PC-3 (cell line): ENCODE measurements around the gene RHOT2. TPM values are rescaled to one million over a fixed set of nuclear protein-coding genes. Genes with fewer than 3 reads are reported as not detected.

Experiments used
- ATAC-seq: fragments of 200-7000 bp; cut with Tn5 transposase; 2 replicates; pipeline ENCODE4 v1.9.1; 2020; ENCODE audit warnings: mild to moderate bottlenecking, moderate library complexity
- BruUV-seq: library from RNA; stranded (reverse); fragments of 400-500 nt; replicated peaks from 2 replicates; lab custom pipeline; 2021; lab: Mats Ljungman, UMichigan
- CTCF ChIA-PET: fragments of 300-600 bp; sonication (Branson Sonifier 250); formaldehyde crosslinking; loops from one replicate; lab custom pipeline; 2022; ENCODE audit warnings: antibody characterized with exemption; lab: Charles Lee
- POLR2A ChIA-PET: fragments of 300-600 bp; sonication (Branson Sonifier 250); formaldehyde crosslinking; loops from one replicate; lab custom pipeline; 2022; ENCODE audit warnings: antibody characterized with exemption; ENCODE audit not compliant: unreplicated experiment; lab: Charles Lee
- DNase-seq: peaks from one replicate; pipeline ENCODE4 v3.0.0-alpha.2; 2015
- H2AFZ ChIP-seq: fragments of 300-600 bp; sonication (generic); 2 replicates; pipeline ENCODE4 v1.6.0; 2016; ENCODE audit warnings: antibody characterized with exemption, low read length
- H3F3A ChIP-seq: fragments of 300-600 bp; sonication (generic); one replicate; pipeline ENCODE4 v1.6.0; 2017; ENCODE audit warnings: antibody characterized with exemption, low read length, control low read depth, mild to moderate bottlenecking; ENCODE audit not compliant: unreplicated experiment
- H3K27ac ChIP-seq: fragments of 300-600 bp; sonication (generic); 2 replicates; pipeline ENCODE4 v1.5.1; 2016; ENCODE audit warnings: mild to moderate bottlenecking, low read length
- H3K27me3 ChIP-seq: fragments of 300-600 bp; sonication (generic); 2 replicates; pipeline ENCODE4 v1.6.1; 2016; ENCODE audit warnings: low read length, mixed read lengths
- H3K36me3 ChIP-seq: fragments of 300-600 bp; sonication (generic); 2 replicates; pipeline ENCODE4 v1.6.1; 2016; ENCODE audit warnings: low read depth, mixed run types, low read length, mixed read lengths
- H3K4me1 ChIP-seq: fragments of 300-600 bp; sonication (generic); 2 replicates; pipeline ENCODE4 v1.5.1; 2016; ENCODE audit warnings: low read length; ENCODE audit not compliant: insufficient read depth
- H3K4me2 ChIP-seq: fragments of 300-600 bp; sonication (generic); 2 replicates; pipeline ENCODE4 v1.6.0; 2016; ENCODE audit warnings: low read length
- H3K4me3 ChIP-seq: fragments of 300-600 bp; sonication (generic); 2 replicates; pipeline ENCODE4 v1.5.1; 2016; ENCODE audit warnings: mild to moderate bottlenecking, low read length, mixed read lengths
- H3K79me2 ChIP-seq: fragments of 300-600 bp; sonication (generic); 2 replicates; pipeline ENCODE4 v1.6.1; 2017; ENCODE audit warnings: low read length, mixed read lengths
- H3K9ac ChIP-seq: fragments of 300-600 bp; sonication (generic); 2 replicates; pipeline ENCODE4 v1.6.0; 2016; ENCODE audit warnings: mild to moderate bottlenecking, low read length
- H3K9me2 ChIP-seq: fragments of 300-600 bp; sonication (generic); replicated peaks from 2 replicates; pipeline ENCODE4 v1.6.1; 2016; ENCODE audit warnings: mixed run types, low read length, mixed read lengths
- H3K9me3 ChIP-seq: fragments of 300-600 bp; sonication (generic); 2 replicates; pipeline ENCODE4 v1.6.1; 2016; ENCODE audit warnings: low read length, mixed read lengths
- H4K20me1 ChIP-seq: fragments of 300-600 bp; sonication (generic); 2 replicates; pipeline ENCODE4 v1.6.1; 2016; ENCODE audit warnings: low read length, mixed read lengths
- EZH2 ChIP-seq: fragments of 300-600 bp; sonication (generic); IDR thresholded peaks from one replicate; pipeline ENCODE4 v1.6.1; 2017; ENCODE audit warnings: antibody characterized with exemption, mild to moderate bottlenecking, low read length; ENCODE audit not compliant: unreplicated experiment
- EZH2phosphoT487 ChIP-seq: fragments of 300-600 bp; sonication (generic); IDR thresholded peaks from 2 replicates; pipeline ENCODE4 v1.6.1; 2018; ENCODE audit warnings: mild to moderate bottlenecking, antibody characterized with exemption, low read length, borderline replicate concordance
- intact Hi-C: fragments of 100-400 bp; cut with micrococcal nuclease; formaldehyde crosslinking; loops from 2 replicates; pipeline ENCODE4 v1.9.0; 2023
- total RNA-seq: library from RNA; depleted of rRNA; stranded (reverse); fragments of >200 nt; gene quantifications from 2 replicates; pipeline ENCODE4 v1.2.3, GENCODE V29; 2014
- TF ChIP-seq, protein P1 (sequence below): fragments of 300-600 bp; sonication (generic); conservative IDR thresholded peaks from 2 replicates; pipeline ENCODE4 v1.5.1; 2017; ENCODE audit warnings: antibody characterized with exemption, low read depth, mild to moderate bottlenecking, low read length

The RHOT2 gene
- total RNA-seq, 1 experiment from 2014 or later, result 93.0 TPM

DNA sequence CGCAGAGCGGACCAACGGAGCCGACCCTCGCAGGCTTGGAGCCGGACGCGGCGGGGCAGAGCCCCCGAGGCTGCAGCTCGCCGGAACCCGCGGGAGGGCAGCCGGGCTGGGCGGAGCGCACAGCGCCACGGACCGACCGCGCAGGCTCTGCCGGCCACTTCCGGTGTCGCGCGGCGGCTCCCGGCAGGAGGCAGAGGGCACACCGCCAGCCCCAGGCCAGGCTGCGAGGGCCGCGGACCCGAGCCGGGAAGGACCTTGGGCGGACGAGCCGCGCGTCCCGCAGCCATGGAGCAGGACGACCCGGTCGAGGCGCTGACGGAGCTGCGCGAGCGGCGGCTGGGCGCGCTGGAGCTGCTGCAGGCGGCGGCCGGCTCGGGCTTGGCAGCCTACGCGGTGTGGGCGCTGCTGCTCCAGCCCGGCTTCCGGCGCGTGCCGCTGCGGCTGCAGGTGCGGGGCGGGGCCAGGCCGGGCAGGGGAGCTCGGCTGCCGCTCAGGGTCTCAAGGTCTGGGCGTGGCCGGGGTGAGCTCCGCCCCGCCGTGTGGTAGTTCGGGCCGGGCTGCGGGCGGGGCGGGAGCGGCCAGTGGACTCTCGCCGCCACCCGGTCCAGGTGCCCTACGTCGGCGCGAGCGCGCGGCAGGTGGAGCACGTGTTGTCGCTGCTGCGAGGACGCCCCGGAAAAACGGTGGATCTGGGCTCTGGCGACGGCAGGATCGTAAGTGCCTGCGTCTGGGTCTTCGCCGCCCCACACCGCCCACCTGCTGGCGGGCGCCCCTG lies 53.2 kb downstream of the RHOT2 start, which contains the start of gene ANTKMT:
TSS of gene ANTKMT (plus strand) at position 157 of the 775 bp plus-strand sequence. CDS start at position 286, 129 bp downstream.
- POLR2A ChIA-PET, result interaction anchor here (0.8 to 1.4 kb wide), 2 partner anchors 9 to 10 kb away, joined by 3 to 5 read pairs; no protein-coding TSS in a partner anchor

DNA sequence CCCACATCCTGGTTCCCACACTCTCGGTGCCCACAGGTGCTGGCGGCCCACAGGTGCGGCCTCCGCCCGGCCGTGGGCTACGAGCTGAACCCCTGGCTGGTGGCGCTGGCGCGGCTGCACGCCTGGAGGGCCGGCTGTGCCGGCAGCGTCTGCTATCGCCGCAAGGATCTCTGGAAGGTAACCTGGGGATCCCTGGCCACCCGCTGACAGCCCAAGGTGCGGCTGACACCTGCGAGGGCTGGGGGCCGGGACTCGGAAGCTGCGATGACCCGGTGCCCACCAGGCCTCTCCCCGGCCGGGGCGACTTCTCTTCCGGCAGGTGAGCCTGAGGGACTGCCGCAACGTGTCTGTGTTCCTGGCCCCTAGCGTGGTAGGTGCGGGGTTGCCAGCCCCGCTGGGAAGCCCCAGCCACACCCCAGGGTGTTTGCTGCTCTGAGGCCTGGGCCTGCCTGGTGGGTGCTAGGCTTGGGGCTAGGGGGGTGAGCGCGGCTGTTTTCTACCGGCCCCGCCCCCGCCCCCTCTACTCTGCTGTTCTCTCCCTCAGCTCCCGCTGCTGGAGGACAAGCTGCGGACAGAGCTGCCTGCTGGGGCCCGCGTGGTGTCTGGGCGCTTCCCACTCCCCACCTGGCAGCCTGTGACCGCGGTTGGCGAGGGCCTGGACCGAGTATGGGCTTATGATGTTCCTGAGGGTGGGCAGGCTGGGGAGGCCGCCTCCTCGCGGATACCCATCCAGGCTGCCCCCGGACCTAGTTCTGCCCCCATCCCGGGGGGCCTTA lies 54.0 kb downstream of the RHOT2 start:
- no peak for ATAC-seq
- H3K4me1 ChIP-seq, result peaks cover 20% of the 10 kb centered on the region; the same call in 1 of the 2 replicates
- BruUV-seq, result no TSS peak
- H3K27ac ChIP-seq, result no peak overlapping the region
- peak overlapping the region; percentile 82 for H3K4me3 ChIP-seq
- 0 out of 2 replicates have a peak, but pooled peaks cover 1% of the 10 kb centered on the region for H4K20me1 ChIP-seq
- DNase-seq, result no peak
- H3K27me3 ChIP-seq, result no peaks in the 10 kb centered on the region
- no peaks in the 10 kb centered on the region for H3K36me3 ChIP-seq
- POLR2A ChIA-PET, result interaction anchor here (0.6 to 1.4 kb wide), 3 partner anchors 9 to 1433 kb away, joined by 3 to 5 read pairs (median 5); no protein-coding TSS in a partner anchor
- H3K4me2 ChIP-seq, result peak overlapping the region; percentile 93
- H3K9ac ChIP-seq, result no peak overlapping the region
- no peaks in the 10 kb centered on the region for H3K9me3 ChIP-seq
- CTCF ChIA-PET, result no interaction called here
- intact Hi-C loops, result no loop called here
- H3K79me2 ChIP-seq, result peaks cover 3% of the 10 kb centered on the region; the same call in 1 of the 2 replicates
- H3F3A ChIP-seq, result peaks cover 3% of the 10 kb centered on the region
- H3K9me2 ChIP-seq, result no peaks in the 10 kb centered on the region
- no peak overlapping the region for H2AFZ ChIP-seq
- no peak for TF ChIP-seq EZH2
- TF ChIP-seq EZH2phosphoT487, result no peak
- TF ChIP-seq, protein P1, sequence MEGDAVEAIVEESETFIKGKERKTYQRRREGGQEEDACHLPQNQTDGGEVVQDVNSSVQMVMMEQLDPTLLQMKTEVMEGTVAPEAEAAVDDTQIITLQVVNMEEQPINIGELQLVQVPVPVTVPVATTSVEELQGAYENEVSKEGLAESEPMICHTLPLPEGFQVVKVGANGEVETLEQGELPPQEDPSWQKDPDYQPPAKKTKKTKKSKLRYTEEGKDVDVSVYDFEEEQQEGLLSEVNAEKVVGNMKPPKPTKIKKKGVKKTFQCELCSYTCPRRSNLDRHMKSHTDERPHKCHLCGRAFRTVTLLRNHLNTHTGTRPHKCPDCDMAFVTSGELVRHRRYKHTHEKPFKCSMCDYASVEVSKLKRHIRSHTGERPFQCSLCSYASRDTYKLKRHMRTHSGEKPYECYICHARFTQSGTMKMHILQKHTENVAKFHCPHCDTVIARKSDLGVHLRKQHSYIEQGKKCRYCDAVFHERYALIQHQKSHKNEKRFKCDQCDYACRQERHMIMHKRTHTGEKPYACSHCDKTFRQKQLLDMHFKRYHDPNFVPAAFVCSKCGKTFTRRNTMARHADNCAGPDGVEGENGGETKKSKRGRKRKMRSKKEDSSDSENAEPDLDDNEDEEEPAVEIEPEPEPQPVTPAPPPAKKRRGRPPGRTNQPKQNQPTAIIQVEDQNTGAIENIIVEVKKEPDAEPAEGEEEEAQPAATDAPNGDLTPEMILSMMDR, result no peak

More for the DNA sequence above, 53.2 kb downstream of the RHOT2 start, which contains the start of gene ANTKMT:
- peak within 1 kb of the TSS; percentile 82 for H3K4me3 ChIP-seq
- peaks cover 25% of the 10 kb centered on the region for H3K4me1 ChIP-seq
- no peaks in the 10 kb centered on the region for H3K9me3 ChIP-seq
- intact Hi-C loops, result loop anchor here (1.0 kb wide), 1 partner anchor 9 kb away; no protein-coding TSS in a partner anchor
- H2AFZ ChIP-seq, result peak within 1 kb of the TSS; percentile 67; the same call in 1 of the 2 replicates
- TF ChIP-seq EZH2 (no peak), EZH2phosphoT487 (peak; percentile 83)
- ATAC-seq, result peak; percentile 64
- H3K27ac ChIP-seq, result peak within 1 kb of the TSS; percentile 43
- peak; percentile 79 for DNase-seq
- H3K27me3 ChIP-seq, result no peaks in the 10 kb centered on the region
- peak within 1 kb of the TSS; percentile 93 for H3K4me2 ChIP-seq
- peak within 1 kb of the TSS; percentile 69 for H3K9ac ChIP-seq
- peaks cover 8% of the 10 kb centered on the region; the same call in 1 of the 2 replicates for H4K20me1 ChIP-seq
- no peaks in the 10 kb centered on the region for H3K36me3 ChIP-seq
- H3F3A ChIP-seq, result peaks cover under 1% of the 10 kb centered on the region
- H3K79me2 ChIP-seq, result peaks cover 10% of the 10 kb centered on the region
- CTCF ChIA-PET, result interaction anchor here (0.6 kb wide), 1 partner anchor 16 kb away, joined by 3 read pairs; no protein-coding TSS in a partner anchor
- BruUV-seq, result no TSS peak
- no peaks in the 10 kb centered on the region for H3K9me2 ChIP-seq
